Prostate gland (tissue), 2 donors: ENCODE measurements around the gene CHST8. TPM values are rescaled to one million over a fixed set of nuclear protein-coding genes. Genes with fewer than 3 reads are reported as not detected.

Experiments
- DNase-seq: peaks from one replicate; pipeline ENCODE4 v3.0.0-alpha.2; 2019; ENCODE audit warnings: low spot score
- H3K27ac ChIP-seq, 2 donors: fragments of 200-600 bp; sonication (generic); 2 replicates each; pipeline ENCODE4 v1.5.1; 2017 to 2019
- H3K27me3 ChIP-seq: fragments of 200-600 bp; sonication (generic); replicated peaks from 2 replicates; pipeline ENCODE4 v1.5.1; 2019; ENCODE audit not compliant: insufficient read depth
- H3K36me3 ChIP-seq, 2 donors: fragments of 200-600 bp; sonication (generic); 1 replicate in 1 of 2; 2 replicates in 1 of 2; pipeline versions ENCODE4 v1.5.1 to v1.8.1; 2017 to 2019
- H3K4me1 ChIP-seq: fragments of 200-600 bp; sonication (generic); replicated peaks from 2 replicates; pipeline ENCODE4 v1.5.1; 2019
- H3K4me3 ChIP-seq, 2 donors: fragments of 200-600 bp; sonication (generic); 2 replicates each; pipeline ENCODE4 v1.5.1; 2017 to 2019
- H3K9me3 ChIP-seq: fragments of 200-600 bp; sonication (generic); 2 replicates; pipeline ENCODE4 v1.5.1; 2017
- POLR2A ChIP-seq: fragments of 450-650 bp; IDR thresholded peaks from one replicate; pipeline ENCODE4 v1.6.1; 2016; ENCODE audit warnings: antibody characterized with exemption, mild to moderate bottlenecking
- POLR2AphosphoS5 ChIP-seq: sonication (generic); formaldehyde crosslinking; IDR thresholded peaks from one replicate; pipeline ENCODE4 v1.6.1; 2017; ENCODE audit warnings: antibody characterized with exemption
- WGBS: methylation state at CpG from one replicate; pipeline ENCODE4 v1.1.5; 2018; 5-methylcytosine and 5-hydroxymethylcytosine counted together
- intact Hi-C: fragments of 100-400 bp; cut with DNase I; formaldehyde crosslinking; loops from one replicate; pipeline ENCODE4 v1.14.2; 2022
- total RNA-seq, 2 donors: library from RNA; depleted of rRNA; stranded (reverse); fragments of >200 nt; gene quantifications; one replicate each; pipeline ENCODE4 v1.1.0, GENCODE V29; 2016
- TF ChIP-seq, protein P1 (sequence below), 4 experiments: fragments of 200-600 bp in 2 of 4; fragments of 450-650 bp in 2 of 4; sonication (generic) in 2 of 4; IDR thresholded peaks; 1 replicate in 3 of 4; 2 replicates in 1 of 4; pipeline ENCODE4 v1.5.1; 2016 to 2019; ENCODE audit warnings: antibody characterized with exemption in 4 of 4, mild to moderate bottlenecking in 2 of 4, moderate library complexity in 2 of 4

The CHST8 gene
- total RNA-seq, 2 donors from 2014 or later: 1.3 to 2.7 TPM

DNA sequence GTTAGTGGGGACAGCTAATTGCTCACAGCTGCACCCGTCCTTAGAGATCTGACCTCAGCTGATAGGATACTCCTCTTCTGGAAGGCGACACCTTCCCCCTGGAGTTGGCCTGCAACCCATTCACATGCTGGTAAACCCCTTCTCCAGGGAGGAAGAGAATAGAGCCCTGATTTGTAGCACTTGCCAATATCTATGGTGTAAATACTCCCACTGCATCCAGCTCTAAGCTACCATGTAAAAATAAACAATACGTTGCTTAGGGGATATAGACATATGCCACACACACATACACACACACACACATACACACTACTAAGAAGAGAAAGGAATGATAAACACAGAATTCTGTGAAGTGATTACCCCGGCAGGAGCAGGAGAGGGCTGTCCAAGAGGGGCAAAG lies 125.5 kb downstream of the CHST8 start:
- DNase-seq: no peak
- no peak overlapping the region for H3K27ac ChIP-seq
- intact Hi-C loops: no loop called here
- no peak overlapping the region for H3K4me3 ChIP-seq
- 42% methylated on average over 4 of the region's 4 CpGs for WGBS
- H3K36me3 ChIP-seq: no peaks in the 10 kb centered on the region
- no peaks in the 10 kb centered on the region for H3K4me1 ChIP-seq
- H3K9me3 ChIP-seq: no peaks in the 10 kb centered on the region
- TF ChIP-seq POLR2AphosphoS5: no peak
- TF ChIP-seq, protein P1, sequence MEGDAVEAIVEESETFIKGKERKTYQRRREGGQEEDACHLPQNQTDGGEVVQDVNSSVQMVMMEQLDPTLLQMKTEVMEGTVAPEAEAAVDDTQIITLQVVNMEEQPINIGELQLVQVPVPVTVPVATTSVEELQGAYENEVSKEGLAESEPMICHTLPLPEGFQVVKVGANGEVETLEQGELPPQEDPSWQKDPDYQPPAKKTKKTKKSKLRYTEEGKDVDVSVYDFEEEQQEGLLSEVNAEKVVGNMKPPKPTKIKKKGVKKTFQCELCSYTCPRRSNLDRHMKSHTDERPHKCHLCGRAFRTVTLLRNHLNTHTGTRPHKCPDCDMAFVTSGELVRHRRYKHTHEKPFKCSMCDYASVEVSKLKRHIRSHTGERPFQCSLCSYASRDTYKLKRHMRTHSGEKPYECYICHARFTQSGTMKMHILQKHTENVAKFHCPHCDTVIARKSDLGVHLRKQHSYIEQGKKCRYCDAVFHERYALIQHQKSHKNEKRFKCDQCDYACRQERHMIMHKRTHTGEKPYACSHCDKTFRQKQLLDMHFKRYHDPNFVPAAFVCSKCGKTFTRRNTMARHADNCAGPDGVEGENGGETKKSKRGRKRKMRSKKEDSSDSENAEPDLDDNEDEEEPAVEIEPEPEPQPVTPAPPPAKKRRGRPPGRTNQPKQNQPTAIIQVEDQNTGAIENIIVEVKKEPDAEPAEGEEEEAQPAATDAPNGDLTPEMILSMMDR (IDR thresholded peaks at IDR 0.05): no peak
- TF ChIP-seq POLR2A: no peak
- H3K27me3 ChIP-seq: no peaks in the 10 kb centered on the region

GRCh38 chr19:33748231-33748630 lies 126.5 kb downstream of the CHST8 start:
- Histone ChIP-seq H3K36me3 (no peaks in the 10 kb centered on the region), H3K4me3 (no peak overlapping the region), H3K27me3 (no peaks in the 10 kb centered on the region), H3K27ac (no peak overlapping the region), H3K9me3 (no peaks in the 10 kb centered on the region), H3K4me1 (no peaks in the 10 kb centered on the region)
- no peak for DNase-seq
- TF ChIP-seq, protein P1 (IDR thresholded peaks at IDR 0.05): no peak
- TF ChIP-seq POLR2A: no peak
- no peak for TF ChIP-seq POLR2AphosphoS5
- intact Hi-C loops: no loop called here
- WGBS: 97% methylated on average over 8 of the region's 8 CpGs

GRCh38 chr19:33749016-33749415 lies 127.3 kb downstream of the CHST8 start:
- intact Hi-C loops: no loop called here
- no peak for DNase-seq
- WGBS: 60% methylated on average over 3 of the region's 3 CpGs
- no peaks in the 10 kb centered on the region for H3K36me3 ChIP-seq
- no peaks in the 10 kb centered on the region for H3K9me3 ChIP-seq
- H3K4me1 ChIP-seq: no peaks in the 10 kb centered on the region
- no peak overlapping the region for H3K27ac ChIP-seq
- H3K4me3 ChIP-seq: no peak overlapping the region
- TF ChIP-seq, protein P1 (IDR thresholded peaks at IDR 0.05): no peak
- no peak for TF ChIP-seq POLR2AphosphoS5
- no peak for TF ChIP-seq POLR2A
- H3K27me3 ChIP-seq: no peaks in the 10 kb centered on the region

DNA sequence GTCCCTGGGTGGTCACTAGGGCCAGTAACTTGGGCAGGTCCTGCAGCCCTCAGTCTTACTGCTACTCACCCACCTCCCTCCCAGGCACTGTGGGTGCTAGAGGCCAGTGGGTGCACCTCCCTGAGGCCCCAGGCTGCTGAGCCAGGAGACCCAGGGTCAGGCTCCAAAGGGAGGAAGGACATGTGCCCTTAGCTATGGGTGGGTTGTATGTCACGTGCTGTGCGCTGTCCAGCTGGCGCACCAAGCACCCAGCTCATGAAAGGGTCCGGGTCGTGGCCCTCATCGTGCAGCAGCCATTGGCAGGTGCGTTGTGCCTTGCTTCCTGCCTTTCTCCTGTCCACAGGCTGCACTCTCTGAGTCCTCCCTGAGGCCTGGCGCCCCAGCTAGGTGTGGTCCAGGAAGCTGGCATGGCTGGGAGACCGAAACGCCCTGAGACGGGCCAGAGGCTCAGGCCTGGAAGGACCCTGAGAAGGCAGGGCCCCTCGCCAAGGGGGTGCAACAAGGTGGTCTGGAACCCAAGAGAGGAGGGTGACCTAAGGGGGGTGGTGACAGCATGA lies 127.9 kb downstream of the CHST8 start:
- H3K9me3 ChIP-seq: no peaks in the 10 kb centered on the region
- intact Hi-C loops: no loop called here
- H3K4me3 ChIP-seq: no peak overlapping the region
- H3K36me3 ChIP-seq: no peaks in the 10 kb centered on the region
- TF ChIP-seq, protein P1 (IDR thresholded peaks at IDR 0.05): no peak
- TF ChIP-seq POLR2AphosphoS5 (no peak), POLR2A (no peak)
- no peaks in the 10 kb centered on the region for H3K27me3 ChIP-seq
- H3K4me1 ChIP-seq: no peaks in the 10 kb centered on the region
- no peak for DNase-seq
- 84% methylated on average over 12 of the region's 12 CpGs for WGBS
- no peak overlapping the region for H3K27ac ChIP-seq
